ENCODE data around the gene PDYN.

DNA sequence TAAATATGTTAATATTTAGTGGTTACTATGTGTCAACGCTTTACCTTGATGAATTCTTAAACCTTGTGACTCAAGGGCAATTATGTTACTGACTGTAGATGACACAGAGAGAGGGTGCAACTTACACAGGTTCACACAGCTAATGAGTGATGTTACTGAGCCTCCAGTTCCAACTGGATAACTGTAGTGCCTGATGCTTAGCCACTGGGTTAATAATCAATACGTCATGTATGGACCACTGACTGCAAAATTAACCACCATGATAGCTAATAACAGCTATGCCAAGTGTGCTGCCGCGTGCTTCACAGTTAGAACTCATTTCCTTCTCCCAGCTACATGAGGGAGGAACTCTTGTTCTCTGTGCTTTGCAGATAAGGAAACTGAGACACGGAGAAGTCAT lies 53.3 kb downstream of the PDYN start:
- no peak for TF ChIP-seq CHD2 (IDR thresholded peaks at IDR 0.05; ENCODE audit: borderline replicate concordance, low read depth, low read length)
- no peak for TF ChIP-seq CTCF (IDR thresholded peaks at IDR 0.05 in 2 of 3, conservative IDR thresholded peaks at IDR 0.05 in 1 of 3; ENCODE audit: control insufficient read depth in 2 of 3, extremely low read depth in 1 of 3, insufficient read depth in 1 of 3, low read depth in 3 of 3, low read length in 3 of 3)
- TF ChIP-seq HCFC1 (IDR thresholded peaks at IDR 0.05; ENCODE audit: low read length) = no peak
- no peak for TF ChIP-seq POLR2A (IDR thresholded peaks at IDR 0.05; ENCODE audit: low read depth, low read length)
- TF ChIP-seq STAT3 (IDR thresholded peaks at IDR 0.05; ENCODE audit: low read depth, low read length) = no peak
- no peak for TF ChIP-seq ZNF24 (IDR thresholded peaks at IDR 0.05)
- TF ChIP-seq CBFB (IDR thresholded peaks at IDR 0.05; ENCODE audit: low read depth) = no peak
- TF ChIP-seq NFIC (IDR thresholded peaks at IDR 0.05; ENCODE audit: low read depth, low read length) = no peak
- no peak for TF ChIP-seq BMI1 (IDR thresholded peaks at IDR 0.05; ENCODE audit: borderline replicate concordance)
- no peak for TF ChIP-seq SIX5 (IDR thresholded peaks at IDR 0.05; ENCODE audit: low read depth, low read length, severe bottlenecking)
- no peak for TF ChIP-seq TCF12 (IDR thresholded peaks at IDR 0.05; ENCODE audit: low read depth, low read length)

Data from GM12878 (cell line).